Loucy (cell line): ENCODE measurements around the gene PGA4.

Source experiments
- H2AFZ ChIP-seq: fragments of 200-600 bp; sonication (generic); 2 replicates; pipeline ENCODE4 v1.6.0; 2016; ENCODE audit warnings: antibody characterized with exemption, mild to moderate bottlenecking, low read length, moderate library complexity
- H3F3A ChIP-seq: fragments of 200-600 bp; 2 replicates; pipeline ENCODE4 v1.6.0; 2016; ENCODE audit warnings: antibody characterized with exemption, low read depth, mild to moderate bottlenecking
- H3K27me3 ChIP-seq: fragments of 200-600 bp; sonication (generic); 2 replicates; pipeline ENCODE4 v1.6.1; 2014; ENCODE audit warnings: low read length, mild to moderate bottlenecking; ENCODE audit not compliant: insufficient read depth, poor library complexity, severe bottlenecking
- H3K36me3 ChIP-seq: fragments of 200-600 bp; sonication (generic); 2 replicates; pipeline ENCODE4 v1.6.1; 2016; ENCODE audit warnings: low read length; ENCODE audit not compliant: insufficient read depth
- H3K4me1 ChIP-seq: fragments of 200-600 bp; sonication (generic); 2 replicates; pipeline ENCODE4 v1.5.1; 2014; ENCODE audit warnings: low read length, mild to moderate bottlenecking; ENCODE audit not compliant: insufficient read depth, poor library complexity, severe bottlenecking
- H3K4me2 ChIP-seq: fragments of 200-600 bp; sonication (generic); 2 replicates; pipeline ENCODE4 v1.6.0; 2014; ENCODE audit warnings: antibody characterized with exemption, low read length, low read depth, mild to moderate bottlenecking; ENCODE audit not compliant: poor library complexity, severe bottlenecking
- H3K4me3 ChIP-seq: fragments of 200-600 bp; sonication (generic); 2 replicates; pipeline ENCODE4 v1.5.1; 2014; ENCODE audit warnings: low read length, mild to moderate bottlenecking, mixed read lengths; ENCODE audit not compliant: poor library complexity, severe bottlenecking
- H3K79me2 ChIP-seq: fragments of 200-600 bp; sonication (generic); 2 replicates; pipeline ENCODE4 v1.6.1; 2014; ENCODE audit warnings: low read length; ENCODE audit not compliant: insufficient read depth
- H3K9ac ChIP-seq: fragments of 200-600 bp; sonication (generic); 2 replicates; pipeline ENCODE4 v1.6.0; 2014; ENCODE audit warnings: mild to moderate bottlenecking, low read depth, low read length, moderate library complexity; ENCODE audit not compliant: poor library complexity, severe bottlenecking
- H3K9me2 ChIP-seq: fragments of 200-600 bp; sonication (generic); replicated peaks from 2 replicates; pipeline ENCODE4 v1.6.1; 2016; ENCODE audit warnings: low read depth, low read length, mixed read lengths
- H3K9me3 ChIP-seq: fragments of 200-600 bp; sonication (generic); 2 replicates; pipeline ENCODE4 v1.6.1; 2014; ENCODE audit warnings: mild to moderate bottlenecking, antibody characterized with exemption, low read length, low read depth; ENCODE audit not compliant: insufficient read depth
- H4K20me1 ChIP-seq: fragments of 200-600 bp; sonication (generic); 2 replicates; pipeline ENCODE4 v1.6.0; 2014; ENCODE audit warnings: antibody characterized with exemption, low read length, mild to moderate bottlenecking; ENCODE audit not compliant: insufficient read depth, poor library complexity, severe bottlenecking
- CTCF ChIP-seq: fragments of 200-600 bp; sonication (generic); conservative IDR thresholded peaks from 2 replicates; pipeline ENCODE4 v1.5.1; 2014; ENCODE audit warnings: mild to moderate bottlenecking, antibody characterized with exemption, low read length
- EZH2phosphoT487 ChIP-seq: fragments of 200-600 bp; IDR thresholded peaks from 2 replicates; pipeline ENCODE4 v1.6.1; 2018; ENCODE audit warnings: antibody characterized with exemption, mild to moderate bottlenecking, moderate library complexity, borderline replicate concordance

PGA4 gene

GRCh38 chr11:61275191-61275590 is 53.0 kb downstream of the PGA4 start:
- no peaks in the 10 kb centered on the region for H3K9me3 ChIP-seq
- H3K4me2 ChIP-seq, result no peak overlapping the region
- no peaks in the 10 kb centered on the region for H3K79me2 ChIP-seq
- no peak overlapping the region for H2AFZ ChIP-seq
- no peaks in the 10 kb centered on the region for H4K20me1 ChIP-seq
- TF ChIP-seq EZH2phosphoT487 (no peak), CTCF (no peak)
- no peaks in the 10 kb centered on the region for H3K9me2 ChIP-seq
- no peaks in the 10 kb centered on the region for H3K4me1 ChIP-seq
- H3K36me3 ChIP-seq, result no peaks in the 10 kb centered on the region
- no peak overlapping the region for H3K9ac ChIP-seq
- no peak overlapping the region for H3K4me3 ChIP-seq
- no peaks in the 10 kb centered on the region for H3F3A ChIP-seq
- H3K27me3 ChIP-seq, result no peaks in the 10 kb centered on the region

- Histone ChIP-seq H3K36me3 (no peaks in the 10 kb centered on the region), H3K27me3 (no peaks in the 10 kb centered on the region), H3K9ac (no peak overlapping the region)
These were observed 55.2 kb downstream of the PGA4 start for GRCh38 chr11:61277186-61278000.

GRCh38 chr11:61278001-61278470 is 55.9 kb downstream of the PGA4 start:
- Histone ChIP-seq H3K27me3 (no peaks in the 10 kb centered on the region), H3K4me2 (no peak overlapping the region), H3K4me1 (no peaks in the 10 kb centered on the region), H3K9me3 (no peaks in the 10 kb centered on the region), H3K9ac (no peak overlapping the region), H3K36me3 (no peaks in the 10 kb centered on the region), H2AFZ (no peak overlapping the region), H3K4me3 (no peak overlapping the region), H4K20me1 (no peaks in the 10 kb centered on the region), H3K79me2 (no peaks in the 10 kb centered on the region), H3K9me2 (no peaks in the 10 kb centered on the region), H3F3A (no peaks in the 10 kb centered on the region)
- TF ChIP-seq EZH2phosphoT487 (no peak), CTCF (no peak)

More at GRCh38 chr11:61277186-61278000, 55.2 kb downstream of the PGA4 start:
- Histone ChIP-seq H4K20me1 (no peaks in the 10 kb centered on the region), H3K4me2 (no peak overlapping the region), H3K4me1 (no peaks in the 10 kb centered on the region), H3K9me2 (no peaks in the 10 kb centered on the region), H3K9me3 (no peaks in the 10 kb centered on the region), H3K79me2 (no peaks in the 10 kb centered on the region), H3F3A (no peaks in the 10 kb centered on the region), H2AFZ (no peak overlapping the region), H3K4me3 (no peak overlapping the region)
- TF ChIP-seq EZH2phosphoT487, result no peak
- no peak for TF ChIP-seq CTCF
